Glutamatergic neuron (in vitro differentiated cells): Measurements from ENCODE around the gene KLHL2. TPM values are rescaled to one million over a fixed set of nuclear protein-coding genes. Genes with fewer than 3 reads are reported as not detected.
"Not testable (repeated sequence)": the region's sequence is repeated elsewhere in the genome, so short reads cannot be mapped to it uniquely, and the experiment has no call there.

Source experiments
- DNase-seq: peaks from one replicate; pipeline ENCODE4 v3.0.0; 2022
- H3K27ac Mint-ChIP-seq: one replicate; pipeline ENCODE4 v1.8.0; 2020; ENCODE audit warnings: mild to moderate bottlenecking, mixed read lengths, inconsistent platforms; ENCODE audit not compliant: unreplicated experiment
- H3K27me3 Mint-ChIP-seq: one replicate; pipeline ENCODE4 v1.8.0; 2020; ENCODE audit warnings: mild to moderate bottlenecking, moderate library complexity, mixed read lengths, inconsistent platforms; ENCODE audit not compliant: unreplicated experiment
- H3K36me3 Mint-ChIP-seq: one replicate; pipeline ENCODE4 v1.8.0; 2020; ENCODE audit warnings: mild to moderate bottlenecking, mixed read lengths, inconsistent platforms; ENCODE audit not compliant: unreplicated experiment
- H3K4me1 Mint-ChIP-seq: one replicate; pipeline ENCODE4 v1.8.0; 2020; ENCODE audit warnings: mild to moderate bottlenecking, low read depth, mixed read lengths, inconsistent platforms; ENCODE audit not compliant: unreplicated experiment
- H3K4me3 Mint-ChIP-seq: one replicate; pipeline ENCODE4 v1.8.0; 2020; ENCODE audit warnings: mild to moderate bottlenecking, mixed read lengths, inconsistent platforms; ENCODE audit not compliant: unreplicated experiment
- H3K9me3 Mint-ChIP-seq: one replicate; pipeline ENCODE4 v1.8.0; 2020; ENCODE audit warnings: mild to moderate bottlenecking, moderate library complexity, mixed read lengths, inconsistent platforms; ENCODE audit not compliant: unreplicated experiment
- long read RNA-seq: library from polyadenylated mRNA; unstranded; transcript quantifications from one replicate; pipeline ENCODE4 v2.0.0, GENCODE V29; 2020; ENCODE audit not compliant: unreplicated experiment
- total RNA-seq: library from RNA; stranded (reverse); fragmentation: NEBNext Ultra II Directional; extraction: Animal tissue kit (Norgen Biotek cat#: 25700); gene quantifications from one replicate; pipeline ENCODE4 v1.2.1, GENCODE V29; 2021; ENCODE audit not compliant: unreplicated experiment
- TF ChIP-seq, protein P1 (sequence below): fragments of 200-600 bp; sonication (generic); IDR thresholded peaks from one replicate; pipeline ENCODE4 v1.5.0; 2021; ENCODE audit not compliant: partially characterized antibody, unreplicated experiment

The KLHL2 gene, protein sequence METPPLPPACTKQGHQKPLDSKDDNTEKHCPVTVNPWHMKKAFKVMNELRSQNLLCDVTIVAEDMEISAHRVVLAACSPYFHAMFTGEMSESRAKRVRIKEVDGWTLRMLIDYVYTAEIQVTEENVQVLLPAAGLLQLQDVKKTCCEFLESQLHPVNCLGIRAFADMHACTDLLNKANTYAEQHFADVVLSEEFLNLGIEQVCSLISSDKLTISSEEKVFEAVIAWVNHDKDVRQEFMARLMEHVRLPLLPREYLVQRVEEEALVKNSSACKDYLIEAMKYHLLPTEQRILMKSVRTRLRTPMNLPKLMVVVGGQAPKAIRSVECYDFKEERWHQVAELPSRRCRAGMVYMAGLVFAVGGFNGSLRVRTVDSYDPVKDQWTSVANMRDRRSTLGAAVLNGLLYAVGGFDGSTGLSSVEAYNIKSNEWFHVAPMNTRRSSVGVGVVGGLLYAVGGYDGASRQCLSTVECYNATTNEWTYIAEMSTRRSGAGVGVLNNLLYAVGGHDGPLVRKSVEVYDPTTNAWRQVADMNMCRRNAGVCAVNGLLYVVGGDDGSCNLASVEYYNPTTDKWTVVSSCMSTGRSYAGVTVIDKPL
- 19.7 TPM for total RNA-seq
- long read RNA-seq, partial matches to known transcripts = 1 of 4 reads
- long read RNA-seq, other reads (novel, unspliced or antisense) = 2 of 4 reads

DNA sequence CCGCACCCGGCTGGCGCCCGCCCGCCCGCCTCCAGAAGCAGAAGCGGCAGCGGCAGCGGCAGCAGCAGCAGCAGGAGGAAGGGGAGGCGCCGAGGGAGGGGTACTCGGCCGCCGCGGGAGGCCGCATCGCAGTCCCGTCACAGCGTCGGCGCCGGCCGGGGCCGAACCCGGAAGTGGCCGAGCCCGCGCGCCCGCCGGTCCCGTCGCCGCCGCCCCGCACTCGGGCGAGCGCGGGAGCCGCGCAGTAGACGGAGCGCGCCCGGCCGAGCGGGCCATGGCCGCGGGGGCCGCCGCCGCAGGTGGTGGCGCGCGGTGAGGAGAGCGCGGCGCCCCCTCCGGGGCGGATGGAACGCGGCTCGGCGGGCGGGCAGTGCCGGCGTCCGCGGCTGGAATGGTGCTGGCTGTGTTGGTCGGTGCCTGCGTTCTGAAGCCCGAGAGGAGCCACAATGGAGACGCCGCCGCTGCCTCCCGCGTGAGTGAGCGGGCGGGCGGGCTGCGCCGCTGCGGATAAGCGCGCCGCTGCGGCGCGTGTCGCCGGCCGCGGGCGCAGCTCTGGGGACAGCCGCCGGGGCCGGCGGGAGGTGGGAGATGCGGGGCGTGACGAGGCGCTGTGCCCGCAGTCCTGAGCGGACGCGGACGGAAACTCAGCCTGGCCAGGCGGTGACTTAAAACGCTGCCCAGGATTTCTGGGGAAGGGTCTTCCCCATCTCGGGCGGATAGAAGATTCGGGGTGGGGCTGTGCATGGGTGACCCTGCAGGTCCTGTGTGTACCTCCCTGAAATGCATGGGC is at the start of gene KLHL2:
Gene KLHL2 (plus strand): TSS at position 131 of the 790 bp plus-strand sequence. CDS start 316 bp downstream, at position 447.
- peak within 1 kb of the TSS; percentile 94 for H3K4me3 Mint-ChIP-seq
- peaks cover 8% of the 10 kb centered on the region for H3K9me3 Mint-ChIP-seq
- H3K27me3 Mint-ChIP-seq = peaks cover 9% of the 10 kb centered on the region
- TF ChIP-seq, protein P1, sequence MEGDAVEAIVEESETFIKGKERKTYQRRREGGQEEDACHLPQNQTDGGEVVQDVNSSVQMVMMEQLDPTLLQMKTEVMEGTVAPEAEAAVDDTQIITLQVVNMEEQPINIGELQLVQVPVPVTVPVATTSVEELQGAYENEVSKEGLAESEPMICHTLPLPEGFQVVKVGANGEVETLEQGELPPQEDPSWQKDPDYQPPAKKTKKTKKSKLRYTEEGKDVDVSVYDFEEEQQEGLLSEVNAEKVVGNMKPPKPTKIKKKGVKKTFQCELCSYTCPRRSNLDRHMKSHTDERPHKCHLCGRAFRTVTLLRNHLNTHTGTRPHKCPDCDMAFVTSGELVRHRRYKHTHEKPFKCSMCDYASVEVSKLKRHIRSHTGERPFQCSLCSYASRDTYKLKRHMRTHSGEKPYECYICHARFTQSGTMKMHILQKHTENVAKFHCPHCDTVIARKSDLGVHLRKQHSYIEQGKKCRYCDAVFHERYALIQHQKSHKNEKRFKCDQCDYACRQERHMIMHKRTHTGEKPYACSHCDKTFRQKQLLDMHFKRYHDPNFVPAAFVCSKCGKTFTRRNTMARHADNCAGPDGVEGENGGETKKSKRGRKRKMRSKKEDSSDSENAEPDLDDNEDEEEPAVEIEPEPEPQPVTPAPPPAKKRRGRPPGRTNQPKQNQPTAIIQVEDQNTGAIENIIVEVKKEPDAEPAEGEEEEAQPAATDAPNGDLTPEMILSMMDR = no peak
- peak within 1 kb of the TSS; percentile 87 for H3K27ac Mint-ChIP-seq
- H3K4me1 Mint-ChIP-seq = peaks cover 12% of the 10 kb centered on the region
- peak; percentile 84 for DNase-seq
- no peaks in the 10 kb centered on the region for H3K36me3 Mint-ChIP-seq

DNA sequence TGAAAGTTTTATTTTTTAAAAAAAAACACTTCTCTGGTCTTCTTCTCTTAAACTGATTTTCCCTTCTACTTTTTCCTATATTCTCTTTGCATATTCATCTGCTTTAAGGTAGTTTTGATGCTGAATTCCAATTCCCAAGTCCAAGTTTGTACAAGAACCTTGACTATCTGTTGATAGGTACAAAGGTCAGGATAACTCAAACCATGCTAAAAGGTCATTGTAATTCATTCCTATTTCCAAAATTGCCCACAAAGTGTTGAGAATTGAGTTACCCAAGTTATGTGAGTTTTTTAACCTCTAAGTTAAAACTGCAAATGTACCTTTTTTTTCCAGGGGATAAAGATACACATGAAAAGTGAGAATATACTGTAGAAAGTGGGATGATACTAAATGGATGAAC is 48.6 kb upstream of the KLHL2 start:
- TF ChIP-seq, protein P1 = no peak
- DNase-seq = no peak
- no peaks in the 10 kb centered on the region for H3K27me3 Mint-ChIP-seq
- no peaks in the 10 kb centered on the region for H3K4me1 Mint-ChIP-seq
- no peaks in the 10 kb centered on the region for H3K9me3 Mint-ChIP-seq
- H3K4me3 Mint-ChIP-seq = no peak overlapping the region
- no peaks in the 10 kb centered on the region for H3K36me3 Mint-ChIP-seq
- no peak overlapping the region for H3K27ac Mint-ChIP-seq

DNA sequence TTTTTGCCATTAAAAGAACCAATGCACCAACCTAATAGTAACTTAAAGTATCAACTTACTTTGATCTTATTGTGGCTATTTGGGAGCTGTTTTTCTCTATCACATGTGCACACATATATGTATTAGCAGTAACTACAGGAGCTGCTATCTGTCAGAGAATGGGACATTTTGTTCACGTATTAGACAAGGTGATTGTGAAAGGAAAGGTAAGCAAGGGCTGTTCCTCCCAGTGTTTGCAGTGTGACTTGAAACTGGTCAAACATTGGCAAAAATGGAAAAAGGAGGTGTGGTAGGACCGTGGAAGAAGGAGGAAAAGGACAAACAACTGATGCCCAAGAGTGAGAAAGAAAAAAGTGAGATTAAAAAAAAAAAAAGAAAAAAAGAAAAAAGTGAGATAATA is 43.1 kb upstream of the KLHL2 start:
- Mint-ChIP-seq H3K27ac (no peak overlapping the region), H3K9me3 (peaks cover 2% of the 10 kb centered on the region), H3K36me3 (peaks cover 6% of the 10 kb centered on the region), H3K4me1 (peaks cover 5% of the 10 kb centered on the region), H3K4me3 (no peak overlapping the region), H3K27me3 (no peaks in the 10 kb centered on the region)
- DNase-seq = no peak
- TF ChIP-seq, protein P1 = no peak

DNA sequence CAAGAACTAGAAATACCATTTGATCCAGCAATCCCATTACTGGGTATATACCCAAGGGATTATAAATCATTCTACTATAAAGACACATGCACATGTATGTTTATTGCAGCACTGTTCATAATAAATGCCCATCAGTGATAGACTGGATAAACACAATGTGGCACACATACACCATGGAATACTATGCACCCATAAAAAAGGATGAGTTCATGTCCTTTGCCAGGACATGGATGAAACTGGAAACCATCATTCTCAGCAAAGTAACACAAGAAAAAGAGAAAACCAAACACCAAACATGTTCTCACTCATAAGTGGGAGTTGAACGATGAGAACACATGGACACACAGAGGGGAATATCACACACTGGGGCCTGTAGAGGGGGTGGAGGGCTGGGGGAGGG is 40.5 kb upstream of the KLHL2 start:
- not testable (repeated sequence) for H3K4me3 Mint-ChIP-seq, H3K4me1 Mint-ChIP-seq, H3K27ac Mint-ChIP-seq, H3K9me3 Mint-ChIP-seq, DNase-seq, H3K27me3 Mint-ChIP-seq, H3K36me3 Mint-ChIP-seq

DNA sequence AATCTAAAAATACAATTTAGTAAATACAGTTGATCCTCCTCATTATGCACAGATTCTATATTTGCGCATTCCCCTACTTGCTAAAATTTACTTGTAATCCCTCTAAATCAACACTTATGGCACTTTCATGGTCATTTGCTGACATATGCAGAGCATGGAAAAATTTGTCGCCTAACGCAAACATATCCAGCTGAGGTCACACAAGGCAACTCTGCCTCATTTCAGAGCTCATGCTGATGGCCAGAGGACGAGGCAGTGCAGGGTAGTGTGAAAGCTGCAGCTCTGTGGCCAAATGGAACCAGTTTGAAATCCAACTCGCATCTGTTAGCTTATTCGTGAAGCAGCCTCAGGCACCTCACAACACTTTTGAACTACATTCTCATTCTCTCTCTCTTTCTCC is 39.7 kb upstream of the KLHL2 start:
- peaks cover 5% of the 10 kb centered on the region for H3K4me1 Mint-ChIP-seq
- H3K27me3 Mint-ChIP-seq = peaks cover 1% of the 10 kb centered on the region
- DNase-seq = peak; percentile 19
- no peak overlapping the region for H3K27ac Mint-ChIP-seq
- H3K9me3 Mint-ChIP-seq = peaks cover 5% of the 10 kb centered on the region
- H3K4me3 Mint-ChIP-seq = no peak overlapping the region
- TF ChIP-seq, protein P1 = no peak
- H3K36me3 Mint-ChIP-seq = peaks cover 6% of the 10 kb centered on the region
